ENCODE data around the gene CRIP2. TPM values are rescaled to one million over a fixed set of nuclear protein-coding genes. Genes with fewer than 3 reads are reported as not detected.

The CRIP2 gene
- total RNA-seq, 1 donor from 2014 or later = 23.8 TPM

DNA sequence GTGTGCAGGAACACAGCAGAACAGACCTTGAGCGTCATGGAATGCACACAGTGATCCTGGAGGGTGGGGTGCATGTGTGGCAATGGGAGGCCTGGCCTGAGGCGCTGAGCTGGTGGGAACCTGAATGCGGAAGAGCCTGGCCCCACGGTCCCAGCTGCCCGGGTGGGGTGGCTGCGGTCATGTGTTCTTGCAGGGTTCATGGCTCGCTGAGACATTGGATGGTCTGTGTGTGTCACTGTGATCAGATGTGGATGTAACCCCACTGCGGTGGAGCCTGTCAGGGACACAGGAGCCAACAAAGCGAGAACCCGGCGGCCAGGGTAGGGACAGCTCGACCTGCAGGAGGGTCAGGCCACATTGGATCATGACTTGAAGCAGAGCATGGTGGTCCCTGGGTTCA lies 31.8 kb upstream of the CRIP2 start:
- DNase-seq (ENCODE audit: low spot score) (no peak), ATAC-seq (no peak)

DNA sequence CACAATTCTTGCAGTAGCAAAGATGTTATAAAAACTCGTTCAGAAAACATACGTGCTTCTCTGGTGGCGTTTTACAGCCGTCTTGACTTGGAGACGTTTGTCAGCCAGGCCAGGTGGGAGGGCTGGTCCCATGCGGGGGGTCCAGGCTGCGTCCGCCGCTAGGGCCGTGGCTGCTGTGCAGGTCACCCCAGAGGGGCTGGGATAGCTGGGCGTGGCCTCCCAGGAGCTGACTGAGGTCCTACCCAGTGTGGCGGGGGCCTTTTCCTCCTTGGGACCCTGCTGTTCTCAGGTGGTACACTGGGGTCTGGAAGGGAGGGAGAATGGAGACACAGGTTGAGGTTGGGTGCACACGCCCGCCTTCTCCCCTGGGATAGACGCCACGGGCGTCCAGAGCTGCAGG lies 29.8 kb upstream of the CRIP2 start:
- no peak for ATAC-seq

DNA sequence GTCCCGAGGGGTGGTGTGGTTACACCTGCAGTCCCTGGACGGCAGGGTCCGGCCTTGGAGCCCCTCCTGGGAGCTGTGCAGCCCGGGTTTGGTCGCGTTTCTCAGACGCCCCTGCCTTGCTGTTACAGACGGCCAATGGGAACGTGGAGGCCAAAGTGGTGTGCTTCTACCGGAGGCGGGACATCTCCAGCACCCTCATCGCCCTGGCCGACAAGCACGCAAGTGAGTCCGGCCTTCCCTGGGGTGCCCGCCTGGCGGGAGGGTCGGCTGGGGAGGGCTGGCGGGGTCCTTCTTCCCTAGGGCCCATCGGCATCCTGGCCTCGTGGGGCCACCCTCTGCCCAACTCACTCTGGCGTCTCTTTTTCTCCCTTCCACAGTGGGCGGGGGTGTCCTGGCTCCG lies 29.3 kb upstream of the CRIP2 start:
- DNase-seq (ENCODE audit: low spot score) = no peak
- no peak for ATAC-seq

More for the DNA sequence above, 29.8 kb upstream of the CRIP2 start:
- DNase-seq (ENCODE audit: low spot score) = no peak

DNA sequence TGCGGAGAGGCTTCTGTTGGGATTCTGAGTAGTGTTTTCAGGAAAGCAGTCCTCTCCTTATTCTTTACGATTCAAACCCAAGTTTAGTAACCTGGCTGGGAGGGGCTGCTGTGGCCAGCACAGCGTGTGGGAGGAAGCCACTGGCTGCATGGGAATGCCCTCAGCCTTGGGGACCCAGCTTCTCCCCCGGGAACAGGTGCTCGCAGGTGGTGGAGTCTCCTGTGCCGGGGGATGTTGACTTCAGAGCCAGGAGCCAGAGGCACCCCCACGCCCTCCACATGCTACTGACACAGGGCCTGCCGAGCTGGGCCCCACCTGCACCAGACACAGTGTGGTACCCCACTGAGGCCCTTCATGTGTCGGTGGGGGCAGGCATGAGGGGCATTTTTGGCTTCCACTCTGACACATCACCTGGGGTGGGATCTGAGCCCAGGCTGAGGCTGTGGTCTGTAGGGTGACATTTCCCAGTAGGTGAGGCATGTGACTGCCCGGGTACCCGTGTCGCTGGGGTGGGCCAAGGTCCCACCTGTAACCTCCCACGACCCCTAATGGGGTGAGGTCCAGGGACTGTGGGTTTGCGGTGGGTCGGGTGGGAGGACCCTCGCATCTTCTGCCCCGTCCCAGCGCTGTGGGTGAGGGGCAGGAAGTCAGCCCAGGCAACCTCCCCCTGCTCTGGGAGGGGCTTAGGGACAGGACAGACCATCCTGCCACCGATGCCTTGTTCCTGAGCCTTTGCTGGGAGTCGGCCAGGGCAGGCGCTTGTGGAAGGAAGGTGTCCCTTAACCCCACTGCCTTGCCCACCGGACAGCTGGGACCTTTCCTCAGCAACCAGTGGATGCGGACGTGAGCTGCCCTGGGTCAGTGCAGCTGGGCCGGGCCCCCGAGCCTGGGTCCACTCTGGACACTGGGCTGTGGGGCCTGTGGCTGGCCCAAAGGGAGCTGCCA lies 28.4 kb upstream of the CRIP2 start:
- DNase-seq (ENCODE audit: low spot score) (no peak), ATAC-seq (no peak)

DNA sequence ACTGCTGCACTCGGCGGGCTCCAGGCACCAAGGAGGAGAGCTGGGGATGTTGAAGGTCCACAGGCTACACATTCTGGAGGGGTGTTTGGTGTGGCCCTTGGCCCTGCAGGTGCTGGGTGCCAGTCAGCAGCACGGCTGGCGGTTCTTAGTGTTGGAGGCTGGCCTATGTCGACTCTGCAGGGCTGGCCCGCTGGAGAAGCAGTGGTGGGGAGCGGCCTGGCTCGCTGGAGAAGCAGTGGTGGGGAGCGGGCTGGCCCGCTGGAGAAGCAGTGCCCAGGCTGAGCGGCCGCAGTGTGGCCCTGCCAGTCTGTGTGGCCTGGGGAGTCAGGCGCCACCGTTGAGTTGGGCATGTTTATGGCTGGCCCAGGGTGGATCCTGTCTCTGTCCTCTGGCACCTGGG lies 27.6 kb upstream of the CRIP2 start:
- no peak for DNase-seq (ENCODE audit: low spot score)
- ATAC-seq = no peak

DNA sequence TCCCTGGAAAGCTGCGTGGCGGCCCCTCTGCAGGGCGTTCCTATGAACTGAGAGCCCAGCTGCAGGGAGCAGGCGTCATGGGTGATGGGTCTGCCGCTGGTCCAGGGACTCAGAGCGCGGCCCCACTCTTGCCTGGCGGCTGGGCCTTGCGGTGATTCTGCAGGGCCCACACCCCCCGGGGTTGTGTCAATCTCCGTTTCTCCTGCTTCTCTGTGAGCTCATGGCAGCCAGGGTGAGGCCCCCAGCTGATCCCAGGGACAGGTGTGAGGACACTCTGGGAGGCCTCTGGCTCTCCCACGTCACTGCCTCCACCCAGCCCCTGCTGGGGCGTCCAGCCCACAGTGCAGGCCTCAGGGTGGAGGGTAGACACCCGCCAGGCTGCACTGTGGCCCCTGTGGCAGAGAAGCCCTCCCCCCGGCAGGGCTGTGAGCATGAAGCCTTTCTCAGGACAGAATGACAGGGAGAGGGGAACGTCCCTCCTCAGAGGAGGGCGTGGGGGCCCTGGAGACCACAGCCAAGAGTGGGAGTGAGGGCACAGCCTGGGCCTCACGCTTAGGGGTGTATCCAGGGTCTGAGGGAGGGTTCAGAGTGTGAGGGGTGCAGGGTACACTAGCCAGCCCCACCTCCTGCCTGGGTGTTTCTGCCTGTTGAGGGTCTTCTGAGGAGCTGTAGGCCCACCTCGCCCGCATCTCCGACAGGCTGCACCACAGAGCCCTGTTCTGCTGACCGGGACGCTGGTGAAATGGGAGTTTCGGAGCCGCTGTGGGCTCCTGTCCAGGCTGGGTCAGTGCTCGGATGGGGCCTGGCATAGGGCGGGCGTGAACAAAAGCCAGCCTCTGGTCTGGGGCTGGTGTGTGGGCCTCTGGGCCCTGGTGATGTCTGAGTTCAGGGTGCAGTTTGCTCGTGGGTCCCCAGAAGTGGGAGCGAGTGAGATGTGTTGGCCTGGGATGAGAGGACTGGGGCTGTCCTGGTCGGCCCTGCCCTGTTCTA lies 26.7 kb upstream of the CRIP2 start:
- no peak for DNase-seq (ENCODE audit: low spot score)

DNA sequence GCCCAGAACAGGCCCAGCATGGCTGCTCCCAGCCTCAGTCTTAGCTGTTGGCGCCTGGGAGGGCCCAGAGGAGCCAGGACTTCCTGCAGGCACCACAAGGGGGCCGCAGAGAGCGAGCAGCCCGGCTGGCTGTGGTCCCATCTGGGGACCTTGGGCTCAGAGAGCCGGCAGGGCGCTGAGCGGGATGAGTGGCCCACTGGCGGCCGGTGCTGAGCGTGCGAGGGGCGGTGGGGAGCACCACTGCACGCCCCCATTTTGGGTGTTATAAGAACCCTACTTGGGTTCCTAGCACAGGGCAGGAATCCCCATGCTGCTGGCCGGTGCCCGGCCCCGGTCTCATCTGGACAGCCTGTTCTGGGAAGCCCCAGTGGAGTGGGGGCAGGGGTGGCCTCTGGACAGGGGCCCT lies 25.9 kb upstream of the CRIP2 start:
- DNase-seq (ENCODE audit: low spot score) (peak; percentile 65), ATAC-seq (peak; percentile 92)

More for the DNA sequence above, 26.7 kb upstream of the CRIP2 start:
- no peak for ATAC-seq

DNA sequence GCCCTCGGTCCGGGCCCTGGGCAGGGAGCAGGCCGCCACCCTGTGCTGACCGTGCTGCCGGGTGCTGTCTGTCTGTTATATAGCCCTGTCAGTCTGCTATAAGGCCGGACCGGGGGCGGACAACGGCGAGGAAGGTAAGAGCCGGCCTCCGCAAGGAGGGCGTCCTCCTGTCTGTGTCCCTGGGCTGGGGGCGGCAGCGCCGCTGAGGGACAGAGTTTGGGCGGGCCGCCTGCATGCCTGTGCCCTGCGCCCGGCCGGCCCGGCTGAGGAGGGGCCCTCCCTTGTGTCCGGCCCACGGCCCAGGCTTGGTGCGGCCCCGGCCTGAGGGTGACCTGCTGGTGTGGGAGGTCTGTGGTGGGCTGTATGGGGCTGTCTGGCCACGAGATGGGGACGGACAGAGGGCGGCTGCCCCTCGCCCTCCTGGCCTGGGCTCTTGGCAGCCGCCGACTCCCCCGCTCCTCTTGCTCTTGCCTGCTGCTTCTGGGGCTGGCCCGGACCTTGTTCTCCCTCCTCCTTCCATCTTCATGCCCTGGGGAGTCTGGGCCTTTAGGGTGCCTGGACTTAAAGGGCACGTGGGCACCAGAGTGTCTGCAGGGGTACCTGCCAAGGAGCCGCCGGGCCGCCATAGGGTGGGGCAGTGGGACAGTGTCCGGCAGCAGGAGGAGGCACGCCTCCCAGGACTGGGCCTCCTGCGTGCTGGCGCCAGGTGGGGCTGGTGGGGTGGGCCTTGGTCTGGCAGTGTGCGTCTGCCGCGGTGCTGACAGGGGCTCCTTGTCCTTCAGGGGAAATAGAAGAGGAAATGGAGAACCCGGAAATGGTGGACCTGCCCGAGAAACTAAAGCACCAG lies 25.1 kb upstream of the CRIP2 start:
- ATAC-seq = no peak

DNA sequence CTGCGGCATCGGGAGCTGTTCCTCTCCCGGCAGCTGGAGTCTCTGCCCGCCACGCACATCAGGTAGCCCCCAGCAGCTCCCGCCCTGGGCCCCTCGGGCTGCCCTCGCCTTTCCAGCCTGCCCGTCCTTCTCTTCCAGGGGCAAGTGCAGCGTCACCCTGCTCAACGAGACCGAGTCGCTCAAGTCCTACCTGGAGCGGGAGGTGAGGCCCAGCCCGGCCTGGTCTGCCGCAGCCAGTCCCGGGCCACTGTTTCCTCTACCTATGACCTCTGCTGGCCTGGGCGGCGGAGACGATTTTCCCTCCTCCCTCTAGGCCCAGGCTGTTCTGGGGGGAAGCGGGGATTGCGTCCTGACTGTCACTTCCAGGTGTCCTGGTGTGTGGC lies 24.5 kb upstream of the CRIP2 start:
- DNase-seq (ENCODE audit: low spot score) (no peak), ATAC-seq (no peak)

More for the DNA sequence above, 25.1 kb upstream of the CRIP2 start:
- no peak for DNase-seq (ENCODE audit: low spot score)

DNA sequence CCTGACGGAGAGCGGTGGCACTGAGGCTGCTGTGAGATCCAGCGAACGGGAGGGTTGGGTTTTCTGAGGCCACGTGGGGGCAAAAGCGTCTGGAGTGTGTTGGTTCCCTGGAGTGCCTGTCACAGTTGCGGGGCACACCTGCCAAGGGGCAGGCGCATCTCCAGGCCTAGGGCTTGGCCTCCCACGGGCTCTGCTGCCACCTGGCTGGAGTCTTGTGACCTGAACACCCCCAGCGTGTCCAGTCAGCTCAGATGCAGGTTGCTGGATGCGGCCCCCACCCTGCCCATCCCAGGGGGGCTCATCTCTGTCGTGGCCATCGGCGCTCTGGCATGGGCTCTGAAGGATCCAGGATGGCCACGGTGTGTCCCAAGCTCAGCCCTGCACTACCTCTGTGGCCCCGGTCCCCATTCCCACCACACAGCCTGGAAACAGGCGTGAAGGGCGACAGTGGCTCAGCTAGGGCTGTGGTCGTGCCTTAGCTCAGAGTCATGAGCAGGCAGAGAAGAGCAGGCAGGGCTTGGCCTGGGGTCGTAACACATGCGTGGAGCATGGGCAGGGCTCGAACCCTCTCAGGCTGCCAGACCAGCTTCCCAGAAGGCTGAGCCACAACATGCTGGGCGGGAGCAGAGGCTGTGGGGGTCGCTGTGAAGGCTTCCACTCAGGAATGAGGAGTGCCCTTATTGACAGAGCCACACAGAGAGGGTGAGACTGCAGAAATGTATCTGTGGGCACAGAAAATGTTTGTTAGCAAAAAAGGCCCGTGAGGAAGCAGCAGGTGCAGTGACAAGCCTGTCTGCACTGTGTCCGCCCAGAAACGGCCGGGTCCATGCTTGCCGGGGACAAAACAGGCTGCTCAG lies 23.5 kb upstream of the CRIP2 start:
- DNase-seq (ENCODE audit: low spot score) (no peak), ATAC-seq (no peak)

DNA sequence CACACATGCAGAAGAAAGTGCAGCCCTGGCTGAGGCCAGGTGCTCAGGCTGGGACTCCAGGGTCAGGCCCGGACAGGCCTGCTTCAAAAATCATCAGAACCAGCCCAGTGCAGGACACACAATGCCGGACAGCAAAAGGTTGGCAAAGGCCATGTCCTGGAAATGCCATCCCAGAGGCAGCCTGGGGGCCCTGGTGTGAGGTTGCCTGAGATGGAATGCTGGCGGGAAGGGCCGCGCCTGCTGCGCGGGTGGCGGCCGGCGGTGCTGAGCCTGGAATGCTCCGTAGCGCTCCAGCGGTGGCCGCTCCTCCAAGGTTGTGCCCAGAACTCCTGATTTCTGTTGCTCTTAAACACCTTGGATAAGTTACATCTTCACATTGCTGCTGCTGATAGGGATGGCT lies 21.7 kb upstream of the CRIP2 start:
- no peak for ATAC-seq

DNA sequence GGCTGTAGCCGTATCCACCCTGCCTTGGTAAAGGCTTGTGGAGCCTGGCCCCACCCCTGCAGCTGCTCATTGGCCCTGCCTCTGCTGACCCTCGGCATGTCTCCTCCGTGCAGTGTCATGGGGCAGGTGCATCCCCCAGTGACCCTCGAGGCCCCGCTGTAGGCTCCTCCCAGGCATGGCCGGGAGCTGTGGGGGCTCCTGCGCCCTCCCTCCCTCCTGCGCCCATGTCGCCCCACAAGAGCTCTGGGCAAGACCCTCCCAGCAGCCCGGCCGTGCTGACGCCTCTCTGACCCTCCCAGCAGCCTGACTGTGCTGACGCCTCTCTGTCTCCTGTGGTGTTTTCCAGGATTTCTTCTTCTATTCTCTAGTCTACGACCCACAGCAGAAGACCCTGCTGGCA lies 20.8 kb upstream of the CRIP2 start:
- DNase-seq (ENCODE audit: low spot score) = no peak

More for the DNA sequence above, 21.7 kb upstream of the CRIP2 start:
- no peak for DNase-seq (ENCODE audit: low spot score)

DNA sequence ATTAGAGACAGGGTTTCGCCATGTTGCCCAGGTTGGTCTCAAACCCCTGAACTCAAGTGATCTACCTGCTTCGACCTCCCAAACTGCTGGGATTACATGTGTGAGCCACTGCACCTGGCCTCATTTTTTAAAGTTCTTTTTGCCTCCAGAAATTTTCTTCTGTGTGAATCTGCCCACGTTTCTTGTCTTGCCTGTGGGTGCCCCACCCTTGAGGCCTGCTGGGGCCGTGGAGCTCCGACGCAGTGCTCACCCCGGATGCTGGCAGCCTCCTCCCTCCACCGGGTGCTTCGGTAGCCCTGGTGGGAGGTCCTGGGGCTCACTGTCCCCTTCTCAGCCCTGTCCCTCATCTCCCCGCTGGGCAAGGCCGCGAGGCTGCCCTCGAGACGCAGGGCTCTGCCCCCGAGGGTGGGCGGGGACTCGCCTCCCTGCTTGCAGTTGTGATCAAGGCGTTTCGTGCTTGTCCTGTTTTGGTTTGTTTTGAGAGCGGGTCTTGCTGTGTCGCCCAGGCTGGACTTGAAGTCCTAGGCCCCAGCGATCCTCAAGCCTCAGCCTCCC lies 19.5 kb upstream of the CRIP2 start:
- DNase-seq (ENCODE audit: low spot score) (no peak), ATAC-seq (no peak)

More for the DNA sequence above, 20.8 kb upstream of the CRIP2 start:
- ATAC-seq = no peak

DNA sequence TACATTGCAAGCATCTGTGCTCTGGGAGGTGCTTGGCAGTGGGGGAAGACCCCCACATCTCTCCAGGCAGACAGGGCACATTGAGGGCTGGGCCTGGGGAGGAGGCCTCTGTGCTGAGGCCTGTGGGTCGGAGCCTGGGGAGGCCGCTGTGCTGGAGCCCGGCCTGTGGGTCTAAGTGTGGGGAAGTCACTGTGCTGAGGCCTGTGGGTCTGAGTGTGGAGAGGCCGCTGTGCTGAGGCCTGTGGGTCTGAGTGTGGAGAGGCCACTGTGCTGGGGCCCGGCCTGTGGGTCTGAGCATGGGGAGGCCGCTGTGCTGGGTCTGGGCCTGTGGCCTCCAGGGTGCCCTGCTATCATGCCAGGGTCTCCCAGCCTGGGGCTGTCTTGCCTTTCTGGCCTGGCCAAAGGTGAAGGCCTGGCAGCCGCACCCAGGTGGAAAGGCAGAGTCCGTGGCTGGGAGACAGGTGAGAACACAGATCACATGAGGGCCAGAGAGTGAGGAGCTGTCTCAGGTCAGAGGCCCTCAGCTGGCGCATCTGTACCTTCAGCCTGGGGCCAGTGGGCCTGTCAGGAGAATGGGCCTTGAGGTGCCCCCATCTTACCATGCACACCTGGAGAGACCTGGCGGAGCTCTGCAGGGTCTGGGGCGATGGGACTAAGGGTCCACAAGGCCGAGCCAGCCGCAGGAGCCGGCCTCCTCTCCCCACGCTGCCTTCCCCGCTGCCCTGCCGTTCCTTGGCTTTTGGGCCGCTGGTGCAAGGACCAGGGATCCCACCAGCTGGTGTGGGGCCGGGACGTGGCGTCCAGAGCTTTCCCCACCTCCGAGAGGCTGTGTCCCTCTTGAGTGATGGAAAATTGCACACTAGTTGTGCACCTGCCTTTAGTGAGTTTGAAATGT lies 18.6 kb upstream of the CRIP2 start:
- DNase-seq (ENCODE audit: low spot score) = no peak
- ATAC-seq = no peak

DNA sequence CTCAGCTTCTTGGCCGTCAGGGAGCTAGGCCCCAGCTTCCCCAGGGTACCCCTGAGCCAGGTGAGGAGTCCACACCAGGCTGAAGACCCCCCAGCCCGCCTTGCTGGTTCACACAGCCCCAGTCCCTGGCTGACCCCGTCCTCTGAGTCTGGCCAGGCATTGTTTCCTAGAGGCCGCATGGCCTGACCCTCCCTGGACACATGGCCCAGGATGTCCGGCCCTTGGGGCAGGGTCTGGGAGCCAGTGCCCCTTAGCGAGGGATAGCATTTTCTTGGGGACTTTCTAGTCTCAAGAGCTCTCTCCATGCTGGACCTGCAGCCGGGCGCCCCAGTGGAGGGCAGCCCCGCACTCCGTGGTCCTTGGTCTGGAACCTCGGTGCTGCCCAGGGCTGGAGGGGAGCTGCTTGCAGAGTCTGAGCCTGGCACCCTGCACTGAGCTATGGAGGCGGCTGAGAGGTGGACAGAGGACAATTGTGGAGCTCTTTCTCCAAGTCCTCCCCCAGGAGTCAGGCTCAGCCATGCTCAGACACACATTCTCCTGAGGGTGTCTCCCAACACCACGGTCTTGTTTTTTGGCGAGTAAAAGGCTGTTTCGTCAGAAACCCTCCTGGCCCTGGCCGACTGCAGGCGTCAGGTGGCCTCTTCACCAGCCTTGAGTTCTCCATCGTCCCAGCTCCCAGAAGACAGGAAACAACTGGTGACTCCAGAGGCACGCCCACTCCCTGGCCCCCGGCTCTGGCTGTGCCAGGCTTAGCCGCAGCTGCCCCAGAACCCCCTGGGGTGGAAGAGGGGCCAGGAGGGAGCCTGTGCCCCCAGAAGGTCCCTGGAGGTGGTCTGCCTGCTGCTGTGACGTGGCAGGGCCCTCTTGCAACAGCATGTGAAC lies 17.6 kb upstream of the CRIP2 start:
- no peak for DNase-seq (ENCODE audit: low spot score)
- peak; percentile 45 for ATAC-seq

DNA sequence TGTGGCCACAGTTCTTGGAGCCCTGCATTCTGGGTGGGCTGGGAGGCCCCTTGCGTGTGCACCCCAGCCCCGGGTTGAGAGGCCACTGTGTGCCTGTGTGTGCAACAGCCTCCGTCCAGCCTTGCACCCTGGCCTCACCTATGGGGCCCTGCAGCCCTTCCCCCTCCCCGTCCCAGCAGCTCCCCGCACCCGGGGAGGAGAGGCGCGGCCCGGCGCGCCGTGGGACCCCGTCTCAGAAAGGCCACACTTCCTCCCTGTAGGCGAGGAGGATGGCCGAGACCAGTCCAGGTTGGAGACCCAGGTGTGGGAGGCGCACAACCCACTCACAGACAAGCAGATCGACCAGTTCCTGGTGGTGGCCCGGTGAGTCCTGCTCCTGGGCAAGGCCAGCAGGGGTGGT lies 16.6 kb upstream of the CRIP2 start:
- ATAC-seq (no peak), DNase-seq (ENCODE audit: low spot score) (no peak)

DNA sequence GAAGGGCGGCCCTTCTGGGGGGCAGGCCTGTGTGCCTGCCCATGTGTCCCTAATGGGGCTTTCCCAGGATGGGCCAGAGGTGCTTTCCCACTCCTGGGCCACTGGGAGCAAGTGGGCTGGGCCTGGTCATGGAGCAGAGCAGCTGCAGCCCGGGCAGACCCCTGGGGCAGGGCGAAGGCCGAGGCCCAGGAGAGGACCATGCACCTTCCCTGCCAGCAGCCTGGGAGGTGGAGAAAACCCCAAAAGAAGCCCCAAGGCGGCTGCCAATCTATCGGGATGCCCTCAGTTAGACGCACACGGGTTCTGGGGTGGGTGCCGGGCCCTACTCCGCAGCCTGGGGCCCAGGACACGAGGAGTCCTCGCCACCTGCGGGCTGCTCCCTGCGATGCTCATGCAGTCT lies 16.1 kb upstream of the CRIP2 start:
- ATAC-seq (no peak), DNase-seq (ENCODE audit: low spot score) (no peak)

Data from left lobe of liver (tissue), 2 donors.